M059J (cell line): ENCODE results near the gene ROMO1. TPM values are rescaled to one million over a fixed set of nuclear protein-coding genes. Genes with fewer than 3 reads are reported as not detected.

Experiments
- total RNA-seq: library from RNA; depleted of rRNA; stranded (reverse); fragments of >200 nt; shearing (Covaris generic); gene quantifications from 2 replicates; pipeline ENCODE4 v1.2.3, GENCODE V29; 2014; rRNA removed

The ROMO1 gene
- total RNA-seq, 1 experiment from 2014 or later, result 778 TPM

Other genes starting within 250 kb of the ROMO1 start
- gene CEP250, start 243.8 kb upstream of the ROMO1 start, total RNA-seq, result 18.9 and 71.9 TPM in 2 replicates
- not detected in 2 replicates for gene C20orf173, start 169.8 kb upstream of the ROMO1 start, total RNA-seq
- 630 and 714 TPM in 2 replicates for gene ERGIC3, start 157.3 kb upstream of the ROMO1 start, total RNA-seq
- gene SPAG4, start 83.6 kb upstream of the ROMO1 start, total RNA-seq, result 24.0 and 36.1 TPM in 2 replicates
- gene CPNE1, start 34.5 kb upstream of the ROMO1 start, total RNA-seq, result 176 and 262 TPM in 2 replicates
- 37.7 and 52.3 TPM in 2 replicates for gene RBM12, start 34.5 kb upstream of the ROMO1 start, total RNA-seq
- 31.0 and 69.7 TPM in 2 replicates for gene NFS1, start 53 bp upstream of the ROMO1 start, total RNA-seq
- 139 and 201 TPM in 2 replicates for gene RBM39, start 42.9 kb downstream of the ROMO1 start, total RNA-seq
- gene PHF20, start 72.6 kb downstream of the ROMO1 start, total RNA-seq, result 23.4 and 57.6 TPM in 2 replicates